ENCODE results near the gene FGD5. TPM values are rescaled to one million over a fixed set of nuclear protein-coding genes. Genes with fewer than 3 reads are reported as not detected.

FGD5 gene
- total and polyA plus RNA-seq, 2 donors (not counting 1 experiment from before 2014, with no cell fraction given): 0.03 to 0.50 TPM

DNA sequence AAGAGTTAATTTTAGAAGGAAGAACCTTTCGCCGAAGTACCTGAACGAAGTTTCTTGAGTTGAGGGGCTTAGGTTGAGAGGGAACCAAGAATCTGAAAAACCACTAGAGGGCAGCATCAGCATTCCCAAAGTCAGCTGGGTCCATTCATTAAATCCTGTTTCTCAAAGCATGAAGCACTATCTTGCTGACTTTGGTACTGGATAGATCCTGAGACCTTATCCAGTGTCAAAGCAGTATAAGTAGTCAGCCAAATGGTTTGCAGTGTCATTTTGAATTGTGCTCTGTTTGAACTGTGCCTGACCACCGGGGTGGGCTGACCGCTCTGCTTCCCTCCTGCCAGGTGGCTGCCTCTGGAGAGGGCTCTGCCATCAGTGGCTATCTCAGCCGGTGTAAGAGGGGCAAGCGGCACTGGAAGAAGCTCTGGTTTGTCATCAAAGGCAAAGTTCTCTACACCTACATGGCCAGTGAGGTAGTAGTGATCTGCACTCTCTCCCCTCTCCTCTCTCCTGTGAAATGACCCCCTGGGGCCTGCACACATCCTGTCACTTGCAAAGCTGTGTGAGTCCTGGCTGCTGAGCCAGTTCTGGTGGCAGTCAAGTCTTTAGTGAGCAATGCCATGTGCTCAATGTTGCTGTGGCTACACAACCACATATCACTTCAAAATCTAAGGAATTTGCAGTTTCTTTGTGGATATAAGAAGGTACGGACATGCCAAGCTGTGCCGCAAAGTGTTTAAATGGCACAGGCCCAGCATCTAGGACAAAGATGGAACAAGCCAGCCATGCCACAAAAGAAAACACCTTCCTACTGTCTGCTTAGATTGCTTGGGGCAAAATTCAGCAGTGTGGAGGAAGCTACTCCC is 107.2 kb downstream of the FGD5 start:
- DNase-seq (ENCODE audit: low read depth in 2 of 2): peak; percentile 56 to 77
- Histone ChIP-seq H3K27ac (ENCODE audit: insufficient read depth, low read length) (no peak overlapping the region), H3K4me3 (replicated peaks in 1 of 4; ENCODE audit: control extremely low read depth in 1 of 4, insufficient read depth in 1 of 4, low read depth in 3 of 4, low read length in 4 of 4) (no peak overlapping the region), H3K27me3 (ENCODE audit: control insufficient read depth, insufficient read depth, low read length) (no peaks in the 10 kb centered on the region), H3K79me2 (ENCODE audit: control insufficient read depth, insufficient read depth, low read length) (no peaks in the 10 kb centered on the region), H3K9me3 (ENCODE audit: control insufficient read depth, insufficient read depth, low read depth, low read length) (no peaks in the 10 kb centered on the region), H3K4me1 (ENCODE audit: control insufficient read depth, extremely low read depth, insufficient read depth, low read length) (no peaks in the 10 kb centered on the region), H3K36me3 (ENCODE audit: control insufficient read depth, insufficient read depth, low read length) (no peaks in the 10 kb centered on the region), H3K9ac (ENCODE audit: insufficient read depth, low read length) (no peak overlapping the region), H2AFZ (ENCODE audit: low read length) (no peak overlapping the region), H4K20me1 (ENCODE audit: control insufficient read depth, extremely low read depth, insufficient read depth, low read length) (no peaks in the 10 kb centered on the region), H3K4me2 (ENCODE audit: extremely low read depth, insufficient read depth, low read length) (no peak overlapping the region)
- no peak for TF ChIP-seq EZH2 (IDR thresholded peaks at IDR 0.05; ENCODE audit: low read length, missing control alignments)
- TF ChIP-seq, protein P1, sequence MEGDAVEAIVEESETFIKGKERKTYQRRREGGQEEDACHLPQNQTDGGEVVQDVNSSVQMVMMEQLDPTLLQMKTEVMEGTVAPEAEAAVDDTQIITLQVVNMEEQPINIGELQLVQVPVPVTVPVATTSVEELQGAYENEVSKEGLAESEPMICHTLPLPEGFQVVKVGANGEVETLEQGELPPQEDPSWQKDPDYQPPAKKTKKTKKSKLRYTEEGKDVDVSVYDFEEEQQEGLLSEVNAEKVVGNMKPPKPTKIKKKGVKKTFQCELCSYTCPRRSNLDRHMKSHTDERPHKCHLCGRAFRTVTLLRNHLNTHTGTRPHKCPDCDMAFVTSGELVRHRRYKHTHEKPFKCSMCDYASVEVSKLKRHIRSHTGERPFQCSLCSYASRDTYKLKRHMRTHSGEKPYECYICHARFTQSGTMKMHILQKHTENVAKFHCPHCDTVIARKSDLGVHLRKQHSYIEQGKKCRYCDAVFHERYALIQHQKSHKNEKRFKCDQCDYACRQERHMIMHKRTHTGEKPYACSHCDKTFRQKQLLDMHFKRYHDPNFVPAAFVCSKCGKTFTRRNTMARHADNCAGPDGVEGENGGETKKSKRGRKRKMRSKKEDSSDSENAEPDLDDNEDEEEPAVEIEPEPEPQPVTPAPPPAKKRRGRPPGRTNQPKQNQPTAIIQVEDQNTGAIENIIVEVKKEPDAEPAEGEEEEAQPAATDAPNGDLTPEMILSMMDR (conservative IDR thresholded peaks at IDR 0.05 in 1 of 2, IDR thresholded peaks at IDR 0.05 in 1 of 2; ENCODE audit: low read depth in 1 of 2, low read length in 2 of 2): peak; percentile 76 to 86

DNA sequence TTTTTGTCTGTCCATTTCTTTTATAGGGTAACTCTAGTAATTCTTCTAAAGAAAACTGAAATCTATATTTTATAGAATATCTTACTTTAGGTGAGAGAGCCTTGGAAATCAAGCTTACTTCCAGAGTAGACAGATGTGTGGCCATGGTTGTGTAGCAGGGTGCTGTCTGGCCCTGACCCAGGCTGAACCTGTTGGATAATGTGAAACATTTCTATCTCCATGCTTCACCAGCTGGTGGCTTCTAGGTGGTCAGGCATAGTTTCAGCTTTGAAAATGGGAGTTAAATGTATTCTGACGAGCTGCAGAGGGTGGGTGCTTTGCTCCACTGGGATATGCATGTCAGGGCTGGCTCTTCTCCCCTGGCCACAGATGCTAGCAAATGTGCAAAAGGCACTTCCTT is 107.8 kb downstream of the FGD5 start:
- Histone ChIP-seq H3K36me3 (ENCODE audit: control insufficient read depth, insufficient read depth, low read length) (no peaks in the 10 kb centered on the region), H3K4me1 (ENCODE audit: control insufficient read depth, extremely low read depth, insufficient read depth, low read length) (no peaks in the 10 kb centered on the region), H2AFZ (ENCODE audit: low read length) (no peak overlapping the region), H3K4me2 (ENCODE audit: extremely low read depth, insufficient read depth, low read length) (no peak overlapping the region), H3K9ac (ENCODE audit: insufficient read depth, low read length) (no peak overlapping the region), H3K4me3 (replicated peaks in 1 of 4; ENCODE audit: control extremely low read depth in 1 of 4, insufficient read depth in 1 of 4, low read depth in 3 of 4, low read length in 4 of 4) (no peak overlapping the region), H3K27me3 (ENCODE audit: control insufficient read depth, insufficient read depth, low read length) (no peaks in the 10 kb centered on the region), H3K9me3 (ENCODE audit: control insufficient read depth, insufficient read depth, low read depth, low read length) (no peaks in the 10 kb centered on the region), H4K20me1 (ENCODE audit: control insufficient read depth, extremely low read depth, insufficient read depth, low read length) (no peaks in the 10 kb centered on the region), H3K79me2 (ENCODE audit: control insufficient read depth, insufficient read depth, low read length) (no peaks in the 10 kb centered on the region), H3K27ac (ENCODE audit: insufficient read depth, low read length) (no peak overlapping the region)
- DNase-seq (ENCODE audit: low read depth in 2 of 2): no peak
- TF ChIP-seq, protein P1 (conservative IDR thresholded peaks at IDR 0.05 in 1 of 2, IDR thresholded peaks at IDR 0.05 in 1 of 2; ENCODE audit: low read depth in 1 of 2, low read length in 2 of 2): no peak
- no peak for TF ChIP-seq EZH2 (IDR thresholded peaks at IDR 0.05; ENCODE audit: low read length, missing control alignments)

DNA sequence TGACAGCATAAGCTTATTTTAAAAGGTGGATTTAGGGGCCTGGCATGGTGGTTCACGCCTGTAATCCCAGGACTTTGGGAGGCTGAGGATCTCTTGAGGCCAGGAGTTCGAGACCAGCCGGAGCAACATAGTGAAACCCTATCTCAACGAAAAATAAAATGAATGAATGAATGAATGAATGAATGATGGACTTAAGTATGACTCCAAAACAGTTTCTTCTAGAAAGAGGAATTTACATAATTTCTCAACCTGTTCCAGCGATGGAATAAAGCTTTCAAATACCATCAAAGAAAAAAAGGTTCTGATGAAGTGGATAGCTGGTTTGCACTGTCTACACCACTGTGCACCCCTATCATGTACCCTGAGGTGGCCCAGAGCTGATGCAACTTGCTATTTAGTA is 108.5 kb downstream of the FGD5 start:
- no peak for TF ChIP-seq EZH2 (IDR thresholded peaks at IDR 0.05; ENCODE audit: low read length, missing control alignments)
- TF ChIP-seq, protein P1 (conservative IDR thresholded peaks at IDR 0.05 in 1 of 2, IDR thresholded peaks at IDR 0.05 in 1 of 2; ENCODE audit: low read depth in 1 of 2, low read length in 2 of 2): no peak
- H3K36me3 ChIP-seq (ENCODE audit: control insufficient read depth, insufficient read depth, low read length): no peaks in the 10 kb centered on the region
- H3K27me3 ChIP-seq (ENCODE audit: control insufficient read depth, insufficient read depth, low read length): no peaks in the 10 kb centered on the region

More for the DNA sequence above, 108.5 kb downstream of the FGD5 start:
- no peak for DNase-seq (ENCODE audit: low read depth in 2 of 2)
- no peaks in the 10 kb centered on the region for H3K4me1 ChIP-seq (ENCODE audit: control insufficient read depth, extremely low read depth, insufficient read depth, low read length)
- no peaks in the 10 kb centered on the region for H4K20me1 ChIP-seq (ENCODE audit: control insufficient read depth, extremely low read depth, insufficient read depth, low read length)
- no peak overlapping the region for H3K4me2 ChIP-seq (ENCODE audit: extremely low read depth, insufficient read depth, low read length)
- H2AFZ ChIP-seq (ENCODE audit: low read length): no peak overlapping the region
- no peak overlapping the region for H3K27ac ChIP-seq (ENCODE audit: insufficient read depth, low read length)
- H3K79me2 ChIP-seq (ENCODE audit: control insufficient read depth, insufficient read depth, low read length): no peaks in the 10 kb centered on the region
- H3K9me3 ChIP-seq (ENCODE audit: control insufficient read depth, insufficient read depth, low read depth, low read length): no peaks in the 10 kb centered on the region
- H3K4me3 ChIP-seq (replicated peaks in 1 of 4; ENCODE audit: control extremely low read depth in 1 of 4, insufficient read depth in 1 of 4, low read depth in 3 of 4, low read length in 4 of 4): no peak overlapping the region
- no peak overlapping the region for H3K9ac ChIP-seq (ENCODE audit: insufficient read depth, low read length)
